WTC11 (cell line): ENCODE results near the gene ACHE. TPM values are rescaled to one million over a fixed set of nuclear protein-coding genes. Genes with fewer than 3 reads are reported as not detected.

Experiments
- ATAC-seq: fragments of 200-7000 bp; cut with Tn5 transposase; 2 replicates; pipeline ENCODE4 v1.10.0; 2021; ENCODE audit warnings: mild to moderate bottlenecking, moderate library complexity
- CTCF ChIA-PET: fragments of 300-600 bp; sonication (Branson Sonifier 250); formaldehyde crosslinking; loops from one replicate; lab custom pipeline; 2021; ENCODE audit warnings: antibody characterized with exemption; lab: Charles Lee
- POLR2A ChIA-PET: fragments of 350-600 bp; sonication (Branson Sonifier 250); formaldehyde crosslinking; loops from one replicate; lab custom pipeline; 2021; ENCODE audit warnings: antibody characterized with exemption; lab: Charles Lee
- DNase-seq: peaks from one replicate; pipeline ENCODE4 v3.0.0; 2021; ENCODE audit warnings: low spot score
- H3K27ac Mint-ChIP-seq: 2 replicates; pipeline ENCODE4 v1.8.0; 2021; ENCODE audit warnings: mixed read lengths
- H3K27me3 Mint-ChIP-seq: 2 replicates; pipeline ENCODE4 v1.8.0; 2021; ENCODE audit warnings: low read depth, mild to moderate bottlenecking, moderate library complexity, mixed read lengths
- H3K36me3 Mint-ChIP-seq: 2 replicates; pipeline ENCODE4 v1.8.0; 2021; ENCODE audit warnings: mixed read lengths
- H3K4me1 Mint-ChIP-seq: 2 replicates; pipeline ENCODE4 v1.8.0; 2022; ENCODE audit warnings: mixed read lengths
- H3K4me3 Mint-ChIP-seq: 2 replicates; pipeline ENCODE4 v1.8.0; 2021; ENCODE audit warnings: mild to moderate bottlenecking, moderate library complexity, mixed read lengths
- H3K9me3 Mint-ChIP-seq: 2 replicates; pipeline ENCODE4 v1.8.0; 2021; ENCODE audit warnings: mixed read lengths
- ATF2 ChIP-seq: sonication (generic); formaldehyde crosslinking; IDR thresholded peaks from 2 replicates; pipeline ENCODE4 v1.8.1; 2022; ENCODE audit warnings: low read depth, missing genetic modification reagents, borderline replicate concordance
- EMX1 ChIP-seq: fragments of 250-450 bp; sonication (Bioruptor Pico); IDR thresholded peaks from 2 replicates; pipeline ENCODE4 v1.8.0; 2021; ENCODE audit warnings: mild to moderate bottlenecking
- FOXP1 ChIP-seq: sonication (generic); formaldehyde crosslinking; IDR thresholded peaks from 2 replicates; pipeline ENCODE4 v1.8.0; 2022; ENCODE audit warnings: missing genetic modification reagents, mild to moderate bottlenecking, moderate library complexity, borderline replicate concordance
- GTF2I ChIP-seq: fragments of 250-450 bp; sonication (Bioruptor Pico); conservative IDR thresholded peaks from 2 replicates; pipeline ENCODE4 v1.4.0; 2021; ENCODE audit warnings: mild to moderate bottlenecking
- HMGA2 ChIP-seq: fragments of 250-450 bp; sonication (Bioruptor Pico); IDR thresholded peaks from 2 replicates; pipeline ENCODE4 v1.4.0; 2021; ENCODE audit warnings: mild to moderate bottlenecking, moderate library complexity
- HMGXB4 ChIP-seq: sonication (generic); formaldehyde crosslinking; IDR thresholded peaks from 2 replicates; pipeline ENCODE4 v1.8.1; 2023; ENCODE audit warnings: mild to moderate bottlenecking, moderate library complexity, missing genetic modification reagents
- JUN ChIP-seq: sonication (generic); formaldehyde crosslinking; IDR thresholded peaks from 2 replicates; pipeline ENCODE4 v1.8.0; 2023; ENCODE audit warnings: mild to moderate bottlenecking, missing genetic modification reagents
- MYBL2 ChIP-seq: sonication (generic); formaldehyde crosslinking; IDR thresholded peaks from 2 replicates; pipeline ENCODE4 v1.8.1; 2023; ENCODE audit warnings: mild to moderate bottlenecking, moderate library complexity, missing genetic modification reagents
- RELA ChIP-seq: sonication (generic); formaldehyde crosslinking; IDR thresholded peaks from 2 replicates; pipeline ENCODE4 v1.8.1; 2022; ENCODE audit warnings: missing genetic modification reagents, mild to moderate bottlenecking, borderline replicate concordance
- ZMAT4 ChIP-seq: fragments of 250-450 bp; sonication (Bioruptor Pico); IDR thresholded peaks from 2 replicates; pipeline ENCODE4 v1.9.0; 2021; ENCODE audit warnings: mild to moderate bottlenecking
- ZNF138 ChIP-seq: sonication (generic); formaldehyde crosslinking; conservative IDR thresholded peaks from 2 replicates; pipeline ENCODE4 v1.8.1; 2022; ENCODE audit warnings: mild to moderate bottlenecking, moderate library complexity, missing genetic modification reagents
- ZNF232 ChIP-seq: sonication (generic); formaldehyde crosslinking; IDR thresholded peaks from 2 replicates; pipeline ENCODE4 v1.8.0; 2022; ENCODE audit warnings: mild to moderate bottlenecking, missing genetic modification reagents
- ZNF263 ChIP-seq: sonication (generic); formaldehyde crosslinking; IDR thresholded peaks from 2 replicates; pipeline ENCODE4 v1.8.1; 2022; ENCODE audit warnings: low read depth, mild to moderate bottlenecking, moderate library complexity, missing genetic modification reagents
- ZNF317 ChIP-seq: sonication (generic); formaldehyde crosslinking; IDR thresholded peaks from 2 replicates; pipeline ENCODE4 v1.8.1; 2023; ENCODE audit warnings: low read depth, mild to moderate bottlenecking, moderate library complexity, missing genetic modification reagents, borderline replicate concordance
- total RNA-seq: library from RNA; stranded (reverse); gene quantifications from 3 replicates; pipeline ENCODE4 v1.2.3, GENCODE V29; 2021
- TF ChIP-seq, protein P1 (sequence below): sonication (generic); formaldehyde crosslinking; IDR thresholded peaks from 2 replicates; pipeline ENCODE4 v1.8.0; 2023; ENCODE audit warnings: missing genetic modification reagents, mild to moderate bottlenecking, borderline replicate concordance
- TF ChIP-seq, protein P2 (sequence below): sonication (generic); formaldehyde crosslinking; conservative IDR thresholded peaks from 2 replicates; pipeline ENCODE4 v1.8.1; 2022; ENCODE audit warnings: mild to moderate bottlenecking, missing genetic modification reagents
- TF ChIP-seq, protein P3 (sequence below): sonication (generic); formaldehyde crosslinking; IDR thresholded peaks from 2 replicates; pipeline ENCODE4 v1.8.1; 2022; ENCODE audit warnings: mild to moderate bottlenecking, missing genetic modification reagents, moderate library complexity, borderline replicate concordance
- TF ChIP-seq, protein P4 (sequence below): fragments of 250-450 bp; sonication (Bioruptor Pico); IDR thresholded peaks from 2 replicates; pipeline ENCODE4 v1.9.0; 2021; ENCODE audit warnings: moderate library complexity, mild to moderate bottlenecking, inconsistent platforms, borderline replicate concordance
- TF ChIP-seq, protein P5 (sequence below): sonication (generic); formaldehyde crosslinking; IDR thresholded peaks from 2 replicates; pipeline ENCODE4 v1.8.1; 2023; ENCODE audit warnings: mild to moderate bottlenecking, missing genetic modification reagents, moderate library complexity
- TF ChIP-seq, protein P6 (sequence below): sonication (generic); formaldehyde crosslinking; IDR thresholded peaks from 2 replicates; pipeline ENCODE4 v1.8.0; 2022; ENCODE audit warnings: mild to moderate bottlenecking, missing genetic modification reagents

Gene ACHE
- total RNA-seq, 1 experiment from 2014 or later, result 7.7 TPM

DNA sequence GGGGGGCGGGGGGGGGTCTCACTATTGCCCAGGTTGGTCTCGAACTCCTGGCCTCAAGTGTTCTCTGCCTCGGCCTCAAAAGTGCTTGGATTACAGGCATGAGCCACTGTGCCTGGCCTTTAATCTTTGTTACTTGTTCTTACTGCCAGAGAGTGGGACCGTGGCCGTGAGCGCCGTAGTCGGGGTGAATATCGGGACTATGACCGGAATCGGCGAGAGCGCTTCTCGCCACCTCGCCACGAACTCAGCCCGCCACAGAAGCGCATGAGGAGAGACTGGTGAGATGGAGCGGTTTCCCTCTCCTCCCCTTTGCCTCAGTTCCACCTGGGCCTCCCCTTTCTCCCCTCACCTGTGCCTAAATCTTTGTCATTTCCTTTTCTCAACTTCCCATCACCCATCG is 14.6 kb downstream of the ACHE start:
- H3K9me3 Mint-ChIP-seq, result no peaks in the 10 kb centered on the region
- ChIA-PET POLR2A (interaction anchor here (0.6 kb wide), 1 partner anchor 14 kb away, joined by 4 read pairs; the partner anchor contains the start of gene TRIP6), CTCF (no interaction called here)
- H3K4me1 Mint-ChIP-seq, result peaks cover 14% of the 10 kb centered on the region
- DNase-seq (no peak), ATAC-seq (no peak)
- peaks cover 86% of the 10 kb centered on the region for H3K36me3 Mint-ChIP-seq
- TF ChIP-seq ATF2 (no peak), FOXP1 (CRISPR knock-in tag) (no peak), ZNF232 (no peak), ZNF263 (CRISPR knock-in tag) (no peak), ZNF138 (CRISPR knock-in tag) (no peak), HMGA2 (no peak), ZNF317 (no peak), JUN (no peak), EMX1 (CRISPR knock-in tag) (no peak), HMGXB4 (no peak), GTF2I (CRISPR knock-in tag) (no peak), RELA (no peak), ZMAT4 (no peak), MYBL2 (no peak)
- TF ChIP-seq, protein P1, sequence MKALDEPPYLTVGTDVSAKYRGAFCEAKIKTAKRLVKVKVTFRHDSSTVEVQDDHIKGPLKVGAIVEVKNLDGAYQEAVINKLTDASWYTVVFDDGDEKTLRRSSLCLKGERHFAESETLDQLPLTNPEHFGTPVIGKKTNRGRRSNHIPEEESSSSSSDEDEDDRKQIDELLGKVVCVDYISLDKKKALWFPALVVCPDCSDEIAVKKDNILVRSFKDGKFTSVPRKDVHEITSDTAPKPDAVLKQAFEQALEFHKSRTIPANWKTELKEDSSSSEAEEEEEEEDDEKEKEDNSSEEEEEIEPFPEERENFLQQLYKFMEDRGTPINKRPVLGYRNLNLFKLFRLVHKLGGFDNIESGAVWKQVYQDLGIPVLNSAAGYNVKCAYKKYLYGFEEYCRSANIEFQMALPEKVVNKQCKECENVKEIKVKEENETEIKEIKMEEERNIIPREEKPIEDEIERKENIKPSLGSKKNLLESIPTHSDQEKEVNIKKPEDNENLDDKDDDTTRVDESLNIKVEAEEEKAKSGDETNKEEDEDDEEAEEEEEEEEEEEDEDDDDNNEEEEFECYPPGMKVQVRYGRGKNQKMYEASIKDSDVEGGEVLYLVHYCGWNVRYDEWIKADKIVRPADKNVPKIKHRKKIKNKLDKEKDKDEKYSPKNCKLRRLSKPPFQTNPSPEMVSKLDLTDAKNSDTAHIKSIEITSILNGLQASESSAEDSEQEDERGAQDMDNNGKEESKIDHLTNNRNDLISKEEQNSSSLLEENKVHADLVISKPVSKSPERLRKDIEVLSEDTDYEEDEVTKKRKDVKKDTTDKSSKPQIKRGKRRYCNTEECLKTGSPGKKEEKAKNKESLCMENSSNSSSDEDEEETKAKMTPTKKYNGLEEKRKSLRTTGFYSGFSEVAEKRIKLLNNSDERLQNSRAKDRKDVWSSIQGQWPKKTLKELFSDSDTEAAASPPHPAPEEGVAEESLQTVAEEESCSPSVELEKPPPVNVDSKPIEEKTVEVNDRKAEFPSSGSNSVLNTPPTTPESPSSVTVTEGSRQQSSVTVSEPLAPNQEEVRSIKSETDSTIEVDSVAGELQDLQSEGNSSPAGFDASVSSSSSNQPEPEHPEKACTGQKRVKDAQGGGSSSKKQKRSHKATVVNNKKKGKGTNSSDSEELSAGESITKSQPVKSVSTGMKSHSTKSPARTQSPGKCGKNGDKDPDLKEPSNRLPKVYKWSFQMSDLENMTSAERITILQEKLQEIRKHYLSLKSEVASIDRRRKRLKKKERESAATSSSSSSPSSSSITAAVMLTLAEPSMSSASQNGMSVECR (CRISPR knock-in tag), result no peak
- TF ChIP-seq, protein P2, sequence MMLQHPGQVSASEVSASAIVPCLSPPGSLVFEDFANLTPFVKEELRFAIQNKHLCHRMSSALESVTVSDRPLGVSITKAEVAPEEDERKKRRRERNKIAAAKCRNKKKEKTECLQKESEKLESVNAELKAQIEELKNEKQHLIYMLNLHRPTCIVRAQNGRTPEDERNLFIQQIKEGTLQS (CRISPR knock-in tag), result no peak
- TF ChIP-seq, protein P3, sequence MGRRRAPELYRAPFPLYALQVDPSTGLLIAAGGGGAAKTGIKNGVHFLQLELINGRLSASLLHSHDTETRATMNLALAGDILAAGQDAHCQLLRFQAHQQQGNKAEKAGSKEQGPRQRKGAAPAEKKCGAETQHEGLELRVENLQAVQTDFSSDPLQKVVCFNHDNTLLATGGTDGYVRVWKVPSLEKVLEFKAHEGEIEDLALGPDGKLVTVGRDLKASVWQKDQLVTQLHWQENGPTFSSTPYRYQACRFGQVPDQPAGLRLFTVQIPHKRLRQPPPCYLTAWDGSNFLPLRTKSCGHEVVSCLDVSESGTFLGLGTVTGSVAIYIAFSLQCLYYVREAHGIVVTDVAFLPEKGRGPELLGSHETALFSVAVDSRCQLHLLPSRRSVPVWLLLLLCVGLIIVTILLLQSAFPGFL (CRISPR knock-in tag), result no peak
- TF ChIP-seq, protein P4, sequence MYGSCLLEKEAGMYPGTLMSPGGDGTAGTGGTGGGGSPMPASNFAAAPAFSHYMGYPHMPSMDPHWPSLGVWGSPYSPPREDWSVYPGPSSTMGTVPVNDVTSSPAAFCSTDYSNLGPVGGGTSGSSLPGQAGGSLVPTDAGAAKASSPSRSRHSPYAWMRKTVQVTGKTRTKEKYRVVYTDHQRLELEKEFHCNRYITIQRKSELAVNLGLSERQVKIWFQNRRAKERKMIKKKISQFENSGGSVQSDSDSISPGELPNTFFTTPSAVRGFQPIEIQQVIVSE (CRISPR knock-in tag), result no peak
- TF ChIP-seq, protein P5, sequence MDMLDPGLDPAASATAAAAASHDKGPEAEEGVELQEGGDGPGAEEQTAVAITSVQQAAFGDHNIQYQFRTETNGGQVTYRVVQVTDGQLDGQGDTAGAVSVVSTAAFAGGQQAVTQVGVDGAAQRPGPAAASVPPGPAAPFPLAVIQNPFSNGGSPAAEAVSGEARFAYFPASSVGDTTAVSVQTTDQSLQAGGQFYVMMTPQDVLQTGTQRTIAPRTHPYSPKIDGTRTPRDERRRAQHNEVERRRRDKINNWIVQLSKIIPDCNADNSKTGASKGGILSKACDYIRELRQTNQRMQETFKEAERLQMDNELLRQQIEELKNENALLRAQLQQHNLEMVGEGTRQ (CRISPR knock-in tag), result no peak
- TF ChIP-seq, protein P6, sequence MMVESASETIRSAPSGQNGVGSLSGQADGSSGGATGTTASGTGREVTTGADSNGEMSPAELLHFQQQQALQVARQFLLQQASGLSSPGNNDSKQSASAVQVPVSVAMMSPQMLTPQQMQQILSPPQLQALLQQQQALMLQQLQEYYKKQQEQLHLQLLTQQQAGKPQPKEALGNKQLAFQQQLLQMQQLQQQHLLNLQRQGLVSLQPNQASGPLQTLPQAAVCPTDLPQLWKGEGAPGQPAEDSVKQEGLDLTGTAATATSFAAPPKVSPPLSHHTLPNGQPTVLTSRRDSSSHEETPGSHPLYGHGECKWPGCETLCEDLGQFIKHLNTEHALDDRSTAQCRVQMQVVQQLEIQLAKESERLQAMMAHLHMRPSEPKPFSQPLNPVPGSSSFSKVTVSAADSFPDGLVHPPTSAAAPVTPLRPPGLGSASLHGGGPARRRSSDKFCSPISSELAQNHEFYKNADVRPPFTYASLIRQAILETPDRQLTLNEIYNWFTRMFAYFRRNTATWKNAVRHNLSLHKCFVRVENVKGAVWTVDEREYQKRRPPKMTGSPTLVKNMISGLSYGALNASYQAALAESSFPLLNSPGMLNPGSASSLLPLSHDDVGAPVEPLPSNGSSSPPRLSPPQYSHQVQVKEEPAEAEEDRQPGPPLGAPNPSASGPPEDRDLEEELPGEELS, result no peak
- H3K4me3 Mint-ChIP-seq, result no peak overlapping the region
- peak overlapping the region; percentile 72; the same call in 1 of the 2 replicates for H3K27ac Mint-ChIP-seq
- H3K27me3 Mint-ChIP-seq, result no peaks in the 10 kb centered on the region
